Lower lobe of right lung (tissue), 2 donors: Measurements from ENCODE around the gene TNKS2. TPM values are rescaled to one million over a fixed set of nuclear protein-coding genes. Genes with fewer than 3 reads are reported as not detected.

ENCODE experiments used
- ATAC-seq, 2 donors: fragments of 200-7000 bp; cut with Tn5 transposase; one replicate each; pipeline ENCODE4 v1.9.1; 2020 to 2022; ENCODE audit warnings: mild to moderate bottlenecking in 2 of 2, moderate library complexity in 2 of 2
- DNase-seq: peaks from one replicate; pipeline ENCODE4 v3.0.0-alpha.2; 2020
- H3K27ac ChIP-seq: fragments of 200-600 bp; one replicate; pipeline ENCODE4 v1.8.0; 2022
- H3K27me3 ChIP-seq: fragments of 200-600 bp; one replicate; pipeline ENCODE4 v1.8.0; 2022; ENCODE audit warnings: low read depth
- H3K36me3 ChIP-seq: fragments of 200-600 bp; one replicate; pipeline ENCODE4 v1.8.0; 2022; ENCODE audit warnings: mild to moderate bottlenecking
- H3K4me1 ChIP-seq: fragments of 200-600 bp; one replicate; pipeline ENCODE4 v1.8.0; 2022
- H3K4me3 ChIP-seq: fragments of 200-600 bp; one replicate; pipeline ENCODE4 v1.8.0; 2022; ENCODE audit warnings: mild to moderate bottlenecking
- H3K9me3 ChIP-seq: fragments of 200-600 bp; one replicate; pipeline ENCODE4 v1.8.0; 2022
- CTCF ChIP-seq: fragments of 200-600 bp; IDR thresholded peaks from one replicate; pipeline ENCODE4 v1.8.0; 2022; ENCODE audit warnings: antibody characterized with exemption, mild to moderate bottlenecking
- intact Hi-C: fragments of 100-400 bp; cut with DNase I; formaldehyde crosslinking; loops from one replicate; pipeline ENCODE4 v1.11.0; 2022
- total RNA-seq: library from RNA; stranded (reverse); fragmentation: NEBNext Ultra II Directional; extraction: Animal tissue kit (Norgen Biotek cat#: 25700); gene quantifications from one replicate; pipeline ENCODE4 v1.2.1, GENCODE V29; 2021
- donor health status: DM: no; HTN: yes; CAD: no; lungs with severe emphysema.

Gene TNKS2
- total RNA-seq, 1 donor from 2014 or later, result 42.8 TPM

- Histone ChIP-seq H3K9me3 (no peaks in the 10 kb centered on the region), H3K27me3 (no peaks in the 10 kb centered on the region), H3K4me3 (no peak overlapping the region), H3K36me3 (no peaks in the 10 kb centered on the region), H3K27ac (no peak overlapping the region), H3K4me1 (no peaks in the 10 kb centered on the region)
- intact Hi-C loops, result no loop called here
- DNase-seq (no peak), ATAC-seq (no peak)
- no peak for TF ChIP-seq CTCF
Observed at GRCh38 chr10:91779011-91779605, 19.1 kb upstream of the TNKS2 start.

- intact Hi-C loops, result no loop called here
- Histone ChIP-seq H3K36me3 (no peaks in the 10 kb centered on the region), H3K27me3 (no peaks in the 10 kb centered on the region), H3K4me1 (no peaks in the 10 kb centered on the region), H3K27ac (no peak overlapping the region), H3K9me3 (no peaks in the 10 kb centered on the region), H3K4me3 (no peak overlapping the region)
- no peak for TF ChIP-seq CTCF
- ATAC-seq, result no peak
- no peak for DNase-seq
Observed at GRCh38 chr10:91782539-91782938, 15.7 kb upstream of the TNKS2 start.

- no peak for ATAC-seq
- Histone ChIP-seq H3K27ac (no peak overlapping the region), H3K9me3 (no peaks in the 10 kb centered on the region), H3K4me1 (no peaks in the 10 kb centered on the region), H3K27me3 (no peaks in the 10 kb centered on the region), H3K4me3 (no peak overlapping the region), H3K36me3 (no peaks in the 10 kb centered on the region)
- DNase-seq, result no peak
- intact Hi-C loops, result no loop called here
- TF ChIP-seq CTCF, result no peak
Observed at GRCh38 chr10:91785830-91786229, 12.4 kb upstream of the TNKS2 start.

GRCh38 chr10:91787258-91787657 lies 11.0 kb upstream of the TNKS2 start:
- DNase-seq (no peak), ATAC-seq (no peak)
- Histone ChIP-seq H3K9me3 (no peaks in the 10 kb centered on the region), H3K36me3 (no peaks in the 10 kb centered on the region), H3K4me3 (no peak overlapping the region), H3K4me1 (no peaks in the 10 kb centered on the region), H3K27me3 (no peaks in the 10 kb centered on the region), H3K27ac (no peak overlapping the region)
- TF ChIP-seq CTCF, result no peak
- intact Hi-C loops, result no loop called here

- H3K9me3 ChIP-seq, result no peaks in the 10 kb centered on the region
Observed at GRCh38 chr10:91787810-91788209, 10.4 kb upstream of the TNKS2 start.

More at GRCh38 chr10:91787810-91788209, 10.4 kb upstream of the TNKS2 start:
- intact Hi-C loops, result no loop called here
- ATAC-seq (no peak), DNase-seq (no peak)
- Histone ChIP-seq H3K27me3 (no peaks in the 10 kb centered on the region), H3K27ac (no peak overlapping the region), H3K36me3 (no peaks in the 10 kb centered on the region), H3K4me1 (no peaks in the 10 kb centered on the region), H3K4me3 (no peak overlapping the region)
- TF ChIP-seq CTCF, result no peak
